Trophoblast cell (in vitro differentiated cells and primary cell): Measurements from ENCODE around the gene GRIN3A.

Experiments used
- DNase-seq, 2 donors: peaks; one replicate each; pipeline ENCODE4 v3.0.0-alpha.2; 2016
- H2AFZ ChIP-seq: 2 replicates; pipeline ENCODE4 v1.6.1; 2013; ENCODE audit warnings: low read length, moderate library complexity, mild to moderate bottlenecking; ENCODE audit not compliant: insufficient read depth, poor library complexity
- H2AK5ac ChIP-seq: 2 replicates; pipeline ENCODE4 v1.6.1; 2013; ENCODE audit warnings: mild to moderate bottlenecking, low read length
- H2BK120ac ChIP-seq: 2 replicates; pipeline ENCODE4 v1.6.1; 2013; ENCODE audit warnings: low read length, mild to moderate bottlenecking, moderate library complexity; ENCODE audit not compliant: insufficient read depth, poor library complexity
- H2BK12ac ChIP-seq: 2 replicates; pipeline ENCODE4 v1.6.1; 2013; ENCODE audit warnings: mild to moderate bottlenecking, low read length, moderate library complexity
- H2BK5ac ChIP-seq: 2 replicates; pipeline ENCODE4 v1.6.1; 2013; ENCODE audit warnings: low read length, low read depth, moderate library complexity, mild to moderate bottlenecking; ENCODE audit not compliant: poor library complexity
- H3K14ac ChIP-seq: 2 replicates; pipeline ENCODE4 v1.6.1; 2013; ENCODE audit warnings: mild to moderate bottlenecking, low read length
- H3K18ac ChIP-seq: 2 replicates; pipeline ENCODE4 v1.6.1; 2013; ENCODE audit warnings: mild to moderate bottlenecking, low read length
- H3K23ac ChIP-seq: 2 replicates; pipeline ENCODE4 v1.6.1; 2013; ENCODE audit warnings: low read length
- H3K27ac ChIP-seq: 2 replicates; pipeline ENCODE4 v1.5.1; 2013; ENCODE audit warnings: low read depth, mild to moderate bottlenecking, inconsistent platforms, low read length, moderate library complexity
- H3K27me3 ChIP-seq: 2 replicates; pipeline ENCODE4 v1.6.1; 2013; ENCODE audit warnings: inconsistent platforms, mild to moderate bottlenecking, low read length, moderate library complexity; ENCODE audit not compliant: insufficient read depth
- H3K36me3 ChIP-seq, 2 experiments: 1 replicate in 1 of 2; 2 replicates in 1 of 2; pipeline ENCODE4 v1.6.1; 2013; ENCODE audit warnings: low read length in 2 of 2, mild to moderate bottlenecking in 2 of 2, moderate library complexity in 1 of 2; ENCODE audit not compliant: insufficient read depth in 2 of 2, control insufficient read depth in 1 of 2
- H3K4ac ChIP-seq: 2 replicates; pipeline ENCODE4 v1.6.1; 2013; ENCODE audit warnings: low read depth, mild to moderate bottlenecking, low read length, moderate library complexity
- H3K4me1 ChIP-seq, 2 experiments: 1 replicate in 1 of 2; 2 replicates in 1 of 2; pipeline ENCODE4 v1.6.1; 2013; ENCODE audit warnings: low read length in 2 of 2, mild to moderate bottlenecking in 2 of 2, moderate library complexity in 1 of 2; ENCODE audit not compliant: insufficient read depth in 2 of 2, control insufficient read depth in 1 of 2
- H3K4me2 ChIP-seq: 2 replicates; pipeline ENCODE4 v1.6.1; 2013; ENCODE audit warnings: inconsistent platforms, mild to moderate bottlenecking, low read length, moderate library complexity
- H3K4me3 ChIP-seq: 2 replicates; pipeline ENCODE4 v1.5.1; 2013; ENCODE audit warnings: mild to moderate bottlenecking, low read depth, low read length, inconsistent platforms
- H3K79me1 ChIP-seq: one replicate; pipeline ENCODE4 v1.6.1; 2013; ENCODE audit warnings: low read length
- H3K79me2 ChIP-seq: 2 replicates; pipeline ENCODE4 v1.6.1; 2013; ENCODE audit warnings: low read length, mild to moderate bottlenecking; ENCODE audit not compliant: control insufficient read depth, insufficient read depth, poor library complexity
- H3K9ac ChIP-seq: 2 replicates; pipeline ENCODE4 v1.6.1; 2013; ENCODE audit warnings: mild to moderate bottlenecking, low read length
- H3K9me3 ChIP-seq: 2 replicates; pipeline ENCODE4 v1.6.1; 2013; ENCODE audit warnings: low read depth, mild to moderate bottlenecking, control low read depth, inconsistent platforms, low read length; ENCODE audit not compliant: insufficient read depth
- H4K12ac ChIP-seq: 2 replicates; pipeline ENCODE4 v1.6.1; 2013; ENCODE audit warnings: low read depth, mild to moderate bottlenecking, low read length, moderate library complexity
- H4K8ac ChIP-seq: 2 replicates; pipeline ENCODE4 v1.6.1; 2013; ENCODE audit warnings: low read depth, mild to moderate bottlenecking, low read length, moderate library complexity
- H4K91ac ChIP-seq: one replicate; pipeline ENCODE4 v1.6.1; 2013; ENCODE audit warnings: low read depth, mild to moderate bottlenecking, low read length, moderate library complexity
- WGBS: extraction: QIAGEN DNeasy Blood & Tissue Kit; methylation state at CpG from one replicate; pipeline ENCODE4 v1.1.7; 2013; ENCODE audit warnings: missing lambda C conversion rate; ENCODE audit not compliant: insufficient read length, insufficient coverage; ENCODE audit errors: extremely low coverage; 5-methylcytosine and 5-hydroxymethylcytosine counted together

The GRIN3A gene

DNA sequence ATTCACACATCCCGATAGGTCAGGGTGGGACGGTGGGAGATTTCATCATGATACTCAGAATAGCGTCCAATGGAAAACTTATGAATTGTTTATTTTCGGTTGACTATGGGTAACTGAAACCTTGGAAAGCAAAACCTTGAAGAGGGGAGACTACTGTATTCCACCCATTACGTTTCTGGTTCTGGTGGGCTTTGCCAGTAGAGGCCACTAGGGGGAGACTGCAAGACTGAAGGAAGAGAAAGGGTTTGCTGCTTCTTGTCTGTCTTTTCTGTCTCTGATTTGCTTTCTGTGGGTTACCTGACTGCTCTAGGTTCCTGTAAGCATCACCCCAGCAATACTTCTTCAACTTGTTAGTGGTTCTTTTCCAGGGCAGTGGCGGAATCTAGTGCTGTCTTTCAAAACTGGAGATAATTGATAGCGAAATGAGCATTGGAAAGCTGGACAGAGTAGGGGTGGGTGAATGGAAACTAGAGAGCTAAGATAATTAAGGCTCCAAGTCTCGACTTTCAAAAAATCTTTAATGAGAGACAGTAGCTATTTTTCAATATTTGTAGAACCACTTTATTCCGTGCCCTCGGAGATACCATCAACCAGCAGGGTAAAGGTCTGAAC lies 27.0 kb downstream of the GRIN3A start:
- H3K27ac ChIP-seq, result no peak overlapping the region
- H3K23ac ChIP-seq, result no peak overlapping the region
- no peaks in the 10 kb centered on the region for H3K79me1 ChIP-seq
- no peak overlapping the region for H3K4ac ChIP-seq
- no peak overlapping the region for H3K4me2 ChIP-seq
- H4K91ac ChIP-seq, result no peak overlapping the region
- H2AK5ac ChIP-seq, result no peak overlapping the region
- H3K27me3 ChIP-seq, result no peaks in the 10 kb centered on the region
- no peak overlapping the region for H3K18ac ChIP-seq
- H2BK120ac ChIP-seq, result no peak overlapping the region
- no peak overlapping the region for H4K8ac ChIP-seq
- no peak overlapping the region for H3K4me3 ChIP-seq
- no CpG with 5 or more reads among the region's 10 CpGs for WGBS
- no peaks in the 10 kb centered on the region for H3K9me3 ChIP-seq
- H3K14ac ChIP-seq, result no peak overlapping the region
- H3K4me1 ChIP-seq, result no peaks in the 10 kb centered on the region
- no peak overlapping the region for H4K12ac ChIP-seq
- H2BK12ac ChIP-seq, result no peak overlapping the region
- H3K79me2 ChIP-seq, result no peaks in the 10 kb centered on the region
- H3K36me3 ChIP-seq, result no peaks in the 10 kb centered on the region
- H2BK5ac ChIP-seq, result no peak overlapping the region
- no peak overlapping the region for H3K9ac ChIP-seq
- DNase-seq, result peak in 1 of 2 donors; percentile 12
- H2AFZ ChIP-seq, result no peak overlapping the region

DNA sequence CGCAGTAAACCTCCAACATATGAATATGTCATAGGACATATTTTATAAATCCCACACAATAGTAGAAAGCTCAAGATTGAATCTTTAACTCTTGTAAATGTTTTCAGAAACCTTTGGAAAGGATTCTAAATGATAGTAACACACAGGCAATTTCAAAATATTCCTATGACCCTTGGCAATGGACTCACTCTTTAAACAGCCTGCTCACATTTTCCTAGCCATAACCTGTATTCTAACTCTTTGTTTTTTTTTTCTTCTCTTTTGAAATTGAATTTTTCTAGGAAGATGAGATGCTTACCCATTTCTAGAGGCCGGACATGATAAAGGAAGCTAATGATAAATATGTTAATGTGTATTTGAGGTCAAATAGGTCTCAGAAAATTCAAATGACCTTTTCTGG lies 29.6 kb downstream of the GRIN3A start:
- H3K14ac ChIP-seq, result no peak overlapping the region

DNA sequence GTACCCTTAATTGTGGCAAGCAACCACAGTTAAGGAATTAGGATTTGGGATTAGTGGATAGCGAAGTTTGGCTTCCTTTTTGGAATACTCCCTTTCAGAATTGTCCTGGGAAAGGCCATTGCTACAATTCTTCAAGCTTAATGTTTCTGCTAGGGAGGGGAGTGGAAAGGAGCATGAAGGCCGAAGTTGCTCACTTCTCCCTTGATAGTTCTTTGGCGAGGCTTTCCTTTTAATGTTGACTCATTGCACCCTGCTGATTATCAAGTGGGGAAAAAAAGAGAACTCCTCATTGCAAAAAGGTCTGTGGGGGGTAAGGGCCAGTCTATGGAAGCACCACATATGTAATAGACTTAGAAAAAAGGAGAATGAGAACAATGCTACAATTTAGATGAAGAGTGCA lies 30.7 kb downstream of the GRIN3A start:
- no peaks in the 10 kb centered on the region for H3K79me1 ChIP-seq
- H3K4me2 ChIP-seq, result no peak overlapping the region
- no peaks in the 10 kb centered on the region for H3K36me3 ChIP-seq
- H3K23ac ChIP-seq, result no peak overlapping the region
- no peak overlapping the region for H2AFZ ChIP-seq
- H2BK5ac ChIP-seq, result no peak overlapping the region
- no peak overlapping the region for H3K9ac ChIP-seq
- no CpG with 5 or more reads among the region's 3 CpGs for WGBS
- H4K91ac ChIP-seq, result no peak overlapping the region
- H4K8ac ChIP-seq, result no peak overlapping the region
- no peak overlapping the region for H3K27ac ChIP-seq
- no peak for DNase-seq
- no peak overlapping the region for H2BK12ac ChIP-seq
- no peaks in the 10 kb centered on the region for H3K9me3 ChIP-seq
- no peaks in the 10 kb centered on the region for H3K27me3 ChIP-seq
- no peak overlapping the region for H3K4me3 ChIP-seq
- H3K4ac ChIP-seq, result no peak overlapping the region
- no peaks in the 10 kb centered on the region for H3K79me2 ChIP-seq
- H3K4me1 ChIP-seq, result no peaks in the 10 kb centered on the region
- H2BK120ac ChIP-seq, result no peak overlapping the region
- H3K18ac ChIP-seq, result no peak overlapping the region
- no peak overlapping the region for H3K14ac ChIP-seq
- no peak overlapping the region for H2AK5ac ChIP-seq
- H4K12ac ChIP-seq, result no peak overlapping the region

More for the DNA sequence above, 29.6 kb downstream of the GRIN3A start:
- no peak overlapping the region for H2BK5ac ChIP-seq
- H3K79me1 ChIP-seq, result no peaks in the 10 kb centered on the region
- DNase-seq, result no peak
- no peaks in the 10 kb centered on the region for H3K36me3 ChIP-seq
- no peaks in the 10 kb centered on the region for H3K9me3 ChIP-seq
- H2BK12ac ChIP-seq, result no peak overlapping the region
- no peak overlapping the region for H4K8ac ChIP-seq
- no peak overlapping the region for H2BK120ac ChIP-seq
- no peaks in the 10 kb centered on the region for H3K79me2 ChIP-seq
- no peak overlapping the region for H2AK5ac ChIP-seq
- H4K91ac ChIP-seq, result no peak overlapping the region
- H3K9ac ChIP-seq, result no peak overlapping the region
- no peak overlapping the region for H2AFZ ChIP-seq
- H3K4me2 ChIP-seq, result no peak overlapping the region
- H3K27ac ChIP-seq, result no peak overlapping the region
- no peaks in the 10 kb centered on the region for H3K27me3 ChIP-seq
- no peak overlapping the region for H3K4ac ChIP-seq
- WGBS, result no CpG with 5 or more reads among the region's 2 CpGs
- H3K23ac ChIP-seq, result no peak overlapping the region
- H3K4me1 ChIP-seq, result no peaks in the 10 kb centered on the region
- H3K4me3 ChIP-seq, result no peak overlapping the region
- no peak overlapping the region for H3K18ac ChIP-seq
- H4K12ac ChIP-seq, result no peak overlapping the region

GRCh38 chr9:101706997-101707396 lies 31.4 kb downstream of the GRIN3A start:
- H3K23ac ChIP-seq, result no peak overlapping the region
- H3K9me3 ChIP-seq, result no peaks in the 10 kb centered on the region
- no peak overlapping the region for H4K12ac ChIP-seq
- H3K27ac ChIP-seq, result no peak overlapping the region
- no peak overlapping the region for H4K91ac ChIP-seq
- H3K18ac ChIP-seq, result no peak overlapping the region
- no peak overlapping the region for H2AK5ac ChIP-seq
- no peaks in the 10 kb centered on the region for H3K4me1 ChIP-seq
- no peak overlapping the region for H3K4ac ChIP-seq
- no peak overlapping the region for H2AFZ ChIP-seq
- H3K36me3 ChIP-seq, result no peaks in the 10 kb centered on the region
- no peak overlapping the region for H2BK12ac ChIP-seq
- no peak overlapping the region for H2BK5ac ChIP-seq
- H3K4me2 ChIP-seq, result no peak overlapping the region
- no peaks in the 10 kb centered on the region for H3K79me1 ChIP-seq
- H4K8ac ChIP-seq, result no peak overlapping the region
- no peak overlapping the region for H2BK120ac ChIP-seq
- no peak overlapping the region for H3K9ac ChIP-seq
- no peak overlapping the region for H3K4me3 ChIP-seq
- no peak for DNase-seq
- H3K27me3 ChIP-seq, result no peaks in the 10 kb centered on the region
- no peaks in the 10 kb centered on the region for H3K79me2 ChIP-seq
- H3K14ac ChIP-seq, result no peak overlapping the region
- WGBS, result no CpG with 5 or more reads among the region's 2 CpGs
